GM21381 (cell line): ENCODE data around the gene PIM1.
A peak's percentile ranks its signal among the peaks of the same experiment; 100 is the strongest.

Experiments used
- ATAC-seq: cut with Tn5 transposase; IDR thresholded peaks from one replicate; pipeline ENCODE4 v1.9.1; 2021; ENCODE audit warnings: mild to moderate bottlenecking, moderate library complexity; ENCODE audit not compliant: unreplicated experiment

Gene PIM1

DNA sequence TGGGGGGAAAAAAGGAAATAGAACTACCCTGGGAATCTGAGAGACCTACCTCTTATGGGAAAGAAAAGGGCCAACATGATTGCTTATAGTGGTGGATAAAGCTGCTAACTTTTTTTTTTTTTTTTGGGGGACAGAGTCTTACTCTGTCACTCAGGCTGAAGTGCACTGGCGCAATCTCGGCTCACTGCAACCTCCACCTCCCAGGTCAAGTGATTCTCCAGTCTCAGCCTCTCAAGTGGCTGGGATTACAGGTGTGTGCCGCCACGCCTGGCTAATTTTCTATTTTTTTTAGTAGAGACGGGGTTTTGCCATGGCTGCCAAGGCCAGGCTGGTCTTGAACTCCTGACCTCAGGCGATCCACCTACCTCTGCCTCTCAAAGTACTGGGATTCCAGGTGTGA, 48.1 kb downstream of the PIM1 start:
- ATAC-seq: no peak

DNA sequence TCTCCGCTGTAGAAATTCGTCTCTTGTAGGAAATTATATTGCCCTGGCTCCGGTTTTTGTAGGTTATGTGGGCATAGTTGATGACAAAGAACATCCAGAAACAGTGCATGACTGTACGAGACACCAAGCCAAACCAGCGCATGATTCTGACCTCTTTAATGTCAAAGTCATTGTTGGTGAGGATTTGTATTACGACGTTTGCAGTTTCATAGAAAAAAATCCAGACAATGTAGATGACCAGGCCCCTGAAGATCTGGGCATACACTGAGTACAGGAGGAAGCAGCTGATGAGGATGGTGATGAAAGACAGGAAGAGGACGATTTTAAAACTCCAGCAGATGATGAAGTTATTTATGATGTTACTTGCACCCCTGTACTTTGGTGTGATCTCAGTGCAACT, 48.6 kb downstream of the PIM1 start:
- no peak for ATAC-seq

DNA sequence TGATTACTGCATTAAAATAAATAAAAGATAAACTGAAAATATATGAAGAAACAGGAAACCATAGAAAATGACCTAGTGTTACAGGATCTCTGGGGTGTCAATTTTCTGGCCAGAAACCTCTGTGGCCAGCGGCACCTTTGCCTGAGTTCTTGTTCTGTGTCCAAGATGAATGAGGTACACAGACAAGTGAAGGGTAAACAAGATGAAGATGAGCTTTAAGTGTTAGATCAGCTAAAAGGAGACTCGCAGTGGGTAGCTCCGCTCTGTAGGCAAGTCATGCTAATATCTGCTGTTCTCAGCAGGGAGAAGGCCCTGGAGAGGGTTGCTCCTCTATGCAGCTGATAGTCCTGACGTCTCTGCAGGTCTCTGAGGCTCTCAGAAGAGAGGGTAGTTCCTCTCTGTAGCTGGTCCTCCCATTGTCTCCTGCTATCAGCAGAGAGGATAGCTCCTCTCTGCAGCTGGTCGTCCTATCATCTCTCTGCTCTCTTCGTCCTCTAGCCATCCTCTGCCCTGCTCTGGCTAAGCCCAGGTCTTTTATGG, 51.7 kb downstream of the PIM1 start:
- ATAC-seq: peak; percentile 19

DNA sequence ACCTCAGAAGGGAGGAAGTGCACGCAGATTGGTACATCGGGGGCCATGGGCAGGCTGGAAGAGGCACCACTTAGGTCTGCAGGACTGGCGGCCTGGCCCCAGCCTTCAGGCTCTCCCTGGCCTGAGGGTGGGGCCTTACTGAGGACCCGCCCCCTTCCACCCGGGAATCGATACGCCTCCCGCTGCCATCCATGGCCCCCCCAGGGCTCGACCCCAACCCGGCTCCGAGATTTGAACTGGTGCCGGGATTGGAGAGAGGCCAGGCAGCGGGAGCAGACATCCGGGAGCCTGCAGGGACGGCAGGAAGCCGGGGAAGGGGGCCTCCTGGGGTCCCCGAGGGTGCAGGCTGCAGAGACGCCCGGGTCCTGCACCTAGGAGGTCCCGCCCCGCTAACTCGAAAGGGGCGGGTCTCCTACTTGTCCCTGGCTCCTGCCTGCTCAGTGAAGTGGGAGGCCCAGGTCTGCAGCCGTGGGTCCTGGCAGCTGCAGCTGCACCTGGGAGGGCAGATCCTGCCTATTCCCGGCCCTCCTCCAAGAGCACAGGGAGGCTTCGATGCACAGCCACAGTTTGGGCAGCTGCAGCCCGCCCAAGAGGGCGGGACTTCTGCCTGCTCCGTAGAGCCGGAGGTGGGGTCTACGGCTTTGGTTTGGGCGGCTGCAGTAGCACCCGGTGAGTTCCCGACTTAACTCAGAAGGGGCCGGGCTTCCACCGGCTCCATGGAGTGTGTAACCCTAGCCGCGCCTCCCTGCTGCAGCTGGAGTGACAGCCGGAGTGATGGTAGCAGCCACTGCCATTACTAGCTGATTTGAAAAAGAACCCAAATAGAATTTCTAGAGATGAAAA, 52.4 kb downstream of the PIM1 start:
- peak; percentile 87 for ATAC-seq

DNA sequence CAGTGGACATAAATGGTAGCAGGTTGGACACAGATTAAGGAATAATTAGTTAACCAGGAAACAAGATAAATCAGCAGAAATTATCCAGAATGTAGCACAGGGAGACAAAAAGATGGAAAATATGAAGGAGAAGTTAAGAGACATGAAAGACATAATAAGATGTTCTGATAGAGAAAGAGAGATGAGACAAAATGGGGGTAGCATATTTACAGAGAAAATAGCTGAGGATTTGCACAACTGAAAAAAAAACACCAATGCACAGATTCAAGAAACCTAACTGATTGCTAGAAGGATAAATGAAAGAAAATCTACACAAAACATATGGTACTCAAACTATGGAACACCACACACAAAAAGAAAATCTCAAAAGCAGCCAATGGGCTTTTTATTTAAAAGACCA, 53.0 kb downstream of the PIM1 start:
- ATAC-seq: no peak
